Vagina (tissue), 2 donors: ENCODE measurements around the gene HRK. TPM values are rescaled to one million over a fixed set of nuclear protein-coding genes. Genes with fewer than 3 reads are reported as not detected.

Experiments used
- DNase-seq, 2 donors: peaks; one replicate each; pipeline ENCODE4 v3.0.0-alpha.2; 2017; ENCODE audit errors: extremely low spot score in 2 of 2
- H3K27ac ChIP-seq: fragments of 200-600 bp; sonication (generic); one replicate; pipeline ENCODE4 v1.5.1; 2019
- H3K27me3 ChIP-seq: fragments of 200-600 bp; sonication (generic); one replicate; pipeline ENCODE4 v1.5.1; 2019
- H3K36me3 ChIP-seq, 2 donors: fragments of 200-600 bp; sonication (generic); one replicate each; pipeline ENCODE4 v1.5.1; 2017 to 2019
- H3K4me1 ChIP-seq: fragments of 200-600 bp; sonication (generic); one replicate; pipeline ENCODE4 v1.5.1; 2019
- H3K4me3 ChIP-seq, 2 donors: fragments of 200-600 bp; sonication (generic); 1 replicate in 1 of 2; 2 replicates in 1 of 2; pipeline ENCODE4 v1.5.1; 2016 to 2019
- H3K9me3 ChIP-seq: fragments of 200-600 bp; sonication (generic); one replicate; pipeline ENCODE4 v1.5.1; 2019
- CTCF ChIP-seq, 3 experiments: fragments of 450-650 bp in 2 of 3; fragments of 200-600 bp in 1 of 3; sonication (generic) in 1 of 3; IDR thresholded peaks; one replicate each; pipeline ENCODE4 v1.5.1; 2017 to 2019; ENCODE audit warnings: antibody characterized with exemption in 3 of 3, mild to moderate bottlenecking in 2 of 3, moderate library complexity in 2 of 3
- POLR2A ChIP-seq, 2 donors: fragments of 450-650 bp; IDR thresholded peaks; one replicate each; pipeline ENCODE4 v1.6.1; 2017; ENCODE audit warnings: antibody characterized with exemption in 2 of 2, mild to moderate bottlenecking in 2 of 2, moderate library complexity in 2 of 2
- POLR2AphosphoS5 ChIP-seq, 2 donors: sonication (generic); formaldehyde crosslinking; IDR thresholded peaks; one replicate each; pipeline ENCODE4 v1.9.0; 2017; ENCODE audit warnings: antibody characterized with exemption in 2 of 2, mild to moderate bottlenecking in 2 of 2, low read depth in 1 of 2; ENCODE audit not compliant: insufficient read depth in 1 of 2
- intact Hi-C: fragments of 100-400 bp; cut with DNase I; formaldehyde crosslinking; loops from one replicate; pipeline ENCODE4 v1.15.1; 2023
- total RNA-seq: library from RNA; depleted of rRNA; stranded (reverse); fragments of >200 nt; gene quantifications from one replicate; pipeline ENCODE4 v1.2.3, GENCODE V29; 2016

The HRK gene
- total RNA-seq, 1 donor from 2014 or later = not detected

- Histone ChIP-seq H3K9me3 (no peaks in the 10 kb centered on the region), H3K4me3 (no peak overlapping the region), H3K36me3 (no peaks in the 10 kb centered on the region), H3K27ac (no peak overlapping the region), H3K4me1 (no peaks in the 10 kb centered on the region), H3K27me3 (no peaks in the 10 kb centered on the region)
- intact Hi-C loops = no loop called here
- TF ChIP-seq CTCF (IDR thresholded peaks at IDR 0.05) = no peak
- TF ChIP-seq POLR2AphosphoS5 (IDR thresholded peaks at IDR 0.05; ENCODE audit: insufficient read depth in 1 of 2, low read depth in 1 of 2) = no peak
- TF ChIP-seq POLR2A (IDR thresholded peaks at IDR 0.05) = no peak
- DNase-seq = no peak
These were observed 11.3 kb upstream of the HRK start for GRCh38 chr12:116892349-116893140.

GRCh38 chr12:116891019-116891418 is 9.8 kb upstream of the HRK start:
- no peak for TF ChIP-seq POLR2A (IDR thresholded peaks at IDR 0.05)
- no peak for TF ChIP-seq CTCF (IDR thresholded peaks at IDR 0.05)
- TF ChIP-seq POLR2AphosphoS5 (IDR thresholded peaks at IDR 0.05; ENCODE audit: insufficient read depth in 1 of 2, low read depth in 1 of 2) = no peak
- Histone ChIP-seq H3K27ac (no peak overlapping the region), H3K27me3 (no peaks in the 10 kb centered on the region), H3K36me3 (no peaks in the 10 kb centered on the region), H3K4me3 (no peak overlapping the region), H3K9me3 (no peaks in the 10 kb centered on the region), H3K4me1 (no peaks in the 10 kb centered on the region)
- no peak for DNase-seq
- intact Hi-C loops = no loop called here

GRCh38 chr12:116890330-116890729 is 9.1 kb upstream of the HRK start:
- no peak for TF ChIP-seq POLR2AphosphoS5 (IDR thresholded peaks at IDR 0.05; ENCODE audit: insufficient read depth in 1 of 2, low read depth in 1 of 2)
- TF ChIP-seq POLR2A (IDR thresholded peaks at IDR 0.05) = no peak
- TF ChIP-seq CTCF (IDR thresholded peaks at IDR 0.05) = no peak
- H3K27me3 ChIP-seq = no peaks in the 10 kb centered on the region
- H3K9me3 ChIP-seq = no peaks in the 10 kb centered on the region
- no peak overlapping the region for H3K4me3 ChIP-seq
- H3K27ac ChIP-seq = no peak overlapping the region
- intact Hi-C loops = no loop called here
- DNase-seq = no peak
- no peaks in the 10 kb centered on the region for H3K36me3 ChIP-seq
- no peaks in the 10 kb centered on the region for H3K4me1 ChIP-seq

GRCh38 chr12:116887897-116888296 is 6.7 kb upstream of the HRK start:
- no peaks in the 10 kb centered on the region for H3K4me1 ChIP-seq
- H3K36me3 ChIP-seq = no peaks in the 10 kb centered on the region
- no peaks in the 10 kb centered on the region for H3K27me3 ChIP-seq
- DNase-seq = no peak
- H3K9me3 ChIP-seq = no peaks in the 10 kb centered on the region
- H3K4me3 ChIP-seq = no peak overlapping the region
- no peak for TF ChIP-seq POLR2A (IDR thresholded peaks at IDR 0.05)
- no peak for TF ChIP-seq POLR2AphosphoS5 (IDR thresholded peaks at IDR 0.05; ENCODE audit: insufficient read depth in 1 of 2, low read depth in 1 of 2)
- no peak for TF ChIP-seq CTCF (IDR thresholded peaks at IDR 0.05)
- no peak overlapping the region for H3K27ac ChIP-seq
- intact Hi-C loops = no loop called here

- H3K4me3 ChIP-seq = no peak overlapping the region
- H3K9me3 ChIP-seq = no peaks in the 10 kb centered on the region
- TF ChIP-seq POLR2AphosphoS5 (IDR thresholded peaks at IDR 0.05; ENCODE audit: insufficient read depth in 1 of 2, low read depth in 1 of 2) (no peak), POLR2A (IDR thresholded peaks at IDR 0.05) (no peak), CTCF (IDR thresholded peaks at IDR 0.05) (no peak)
- no peak overlapping the region for H3K27ac ChIP-seq
- H3K36me3 ChIP-seq = no peaks in the 10 kb centered on the region
- no peaks in the 10 kb centered on the region for H3K4me1 ChIP-seq
- intact Hi-C loops = no loop called here
- DNase-seq = no peak
- no peaks in the 10 kb centered on the region for H3K27me3 ChIP-seq
These were observed 6.0 kb upstream of the HRK start for GRCh38 chr12:116887244-116887643.
